H1 (cell line): ENCODE data around the gene SLC24A3.

ENCODE experiments used
- BACH1 ChIP-seq: IDR thresholded peaks from 2 replicates; pipeline ENCODE4 v1.6.1; 2012; ENCODE audit warnings: low read length, improper control_type of control experiment
- CBX8 ChIP-seq: fragments of 300-800, 300-1000 bp; sonication (generic); IDR thresholded peaks from 2 replicates; pipeline ENCODE4 v1.7.1; 2016; ENCODE audit warnings: low read depth, low read length, borderline replicate concordance
- CTCF ChIP-seq, 3 experiments: IDR thresholded peaks; 1 replicate in 2 of 3; 2 replicates in 1 of 3; pipeline versions ENCODE4 v1.5.1 to v1.6.1; 2011; ENCODE audit warnings: low read length in 3 of 3, mild to moderate bottlenecking in 3 of 3, inconsistent platforms in 2 of 3, low read depth in 1 of 3, moderate library complexity in 1 of 3; ENCODE audit not compliant: insufficient read depth in 1 of 3; ENCODE audit errors: control extremely low read depth in 1 of 3

GRCh38 chr20:19749618-19750071 is 537.2 kb downstream of the SLC24A3 start:
- TF ChIP-seq CTCF (IDR thresholded peaks at IDR 0.05; ENCODE audit: control extremely low read depth in 1 of 3, insufficient read depth in 1 of 3, low read depth in 1 of 3, low read length in 3 of 3) = no peak
- no peak for TF ChIP-seq CBX8
- TF ChIP-seq BACH1 = no peak
